Endothelial cell of umbilical vein (primary cell): Measurements from ENCODE around the gene ARF4.

Source experiments
- EZH2 ChIP-seq: IDR thresholded peaks from 2 replicates; pipeline ENCODE4 v1.6.1; 2012; ENCODE audit warnings: borderline replicate concordance, low read depth, mild to moderate bottlenecking, moderate library complexity, low read length, inconsistent platforms; ENCODE audit not compliant: severe bottlenecking
- FOS ChIP-seq: IDR thresholded peaks from 2 replicates; pipeline ENCODE4 v1.6.1; 2011; ENCODE audit warnings: mild to moderate bottlenecking, low read length, moderate library complexity, borderline replicate concordance; ENCODE audit not compliant: insufficient read depth
- JUN ChIP-seq: IDR thresholded peaks from 2 replicates; pipeline ENCODE4 v1.6.1; 2011; ENCODE audit warnings: borderline replicate concordance, low read depth; ENCODE audit not compliant: insufficient read length, insufficient read depth
- POLR2A ChIP-seq: IDR thresholded peaks from 2 replicates; pipeline ENCODE4 v1.6.1; 2012; ENCODE audit warnings: low read depth, mild to moderate bottlenecking, control low read depth, low read length
- POLR2AphosphoS5 ChIP-seq: IDR thresholded peaks from 2 replicates; pipeline ENCODE4 v1.6.1; 2012; ENCODE audit warnings: low read depth, mild to moderate bottlenecking, control low read depth, low read length, moderate library complexity; ENCODE audit not compliant: insufficient read depth
- TF ChIP-seq, protein P1 (sequence below), 2 donors: IDR thresholded peaks; 1 replicate in 1 of 2; 2 replicates in 1 of 2; pipeline ENCODE4 v1.5.1; 2011; ENCODE audit warnings: low read length in 2 of 2, mild to moderate bottlenecking in 2 of 2, moderate library complexity in 2 of 2, control low read depth in 1 of 2, inconsistent platforms in 1 of 2, low read depth in 1 of 2; ENCODE audit not compliant: insufficient read depth in 1 of 2; ENCODE audit errors: extremely low read depth in 1 of 2
- TF ChIP-seq, protein P2 (sequence below): IDR thresholded peaks from 2 replicates; pipeline ENCODE4 v1.6.1; 2011; ENCODE audit not compliant: insufficient read depth, insufficient read length

GRCh38 chr3:57544181-57545125 lies 52.7 kb downstream of the ARF4 start, which contains the start of gene DNAH12:
- TF ChIP-seq JUN (no peak), POLR2A (no peak), POLR2AphosphoS5 (no peak), EZH2 (no peak), FOS (no peak)
- TF ChIP-seq, protein P1, sequence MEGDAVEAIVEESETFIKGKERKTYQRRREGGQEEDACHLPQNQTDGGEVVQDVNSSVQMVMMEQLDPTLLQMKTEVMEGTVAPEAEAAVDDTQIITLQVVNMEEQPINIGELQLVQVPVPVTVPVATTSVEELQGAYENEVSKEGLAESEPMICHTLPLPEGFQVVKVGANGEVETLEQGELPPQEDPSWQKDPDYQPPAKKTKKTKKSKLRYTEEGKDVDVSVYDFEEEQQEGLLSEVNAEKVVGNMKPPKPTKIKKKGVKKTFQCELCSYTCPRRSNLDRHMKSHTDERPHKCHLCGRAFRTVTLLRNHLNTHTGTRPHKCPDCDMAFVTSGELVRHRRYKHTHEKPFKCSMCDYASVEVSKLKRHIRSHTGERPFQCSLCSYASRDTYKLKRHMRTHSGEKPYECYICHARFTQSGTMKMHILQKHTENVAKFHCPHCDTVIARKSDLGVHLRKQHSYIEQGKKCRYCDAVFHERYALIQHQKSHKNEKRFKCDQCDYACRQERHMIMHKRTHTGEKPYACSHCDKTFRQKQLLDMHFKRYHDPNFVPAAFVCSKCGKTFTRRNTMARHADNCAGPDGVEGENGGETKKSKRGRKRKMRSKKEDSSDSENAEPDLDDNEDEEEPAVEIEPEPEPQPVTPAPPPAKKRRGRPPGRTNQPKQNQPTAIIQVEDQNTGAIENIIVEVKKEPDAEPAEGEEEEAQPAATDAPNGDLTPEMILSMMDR (IDR thresholded peaks at IDR 0.05; ENCODE audit: extremely low read depth in 1 of 2, insufficient read depth in 1 of 2, low read depth in 1 of 2, low read length in 2 of 2): no peak
- TF ChIP-seq, protein P2, sequence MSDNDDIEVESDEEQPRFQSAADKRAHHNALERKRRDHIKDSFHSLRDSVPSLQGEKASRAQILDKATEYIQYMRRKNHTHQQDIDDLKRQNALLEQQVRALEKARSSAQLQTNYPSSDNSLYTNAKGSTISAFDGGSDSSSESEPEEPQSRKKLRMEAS: no peak
